Stimulated activated CD4-positive, alpha-beta T cell treated with anti-CD3 and anti-CD28 coated beads, Interleukin-4, amount 100 ng/mL, for 4 hours (primary cell): ENCODE results near the gene HK1.
"Not testable (repeated sequence)": the region's sequence is repeated elsewhere in the genome, so short reads cannot be mapped to it uniquely, and the experiment has no call there.

Experiments
- DNase-seq, 2 experiments: peaks; one replicate each; pipeline ENCODE4 v3.0.0-alpha.2; 2020

The HK1 gene

DNA sequence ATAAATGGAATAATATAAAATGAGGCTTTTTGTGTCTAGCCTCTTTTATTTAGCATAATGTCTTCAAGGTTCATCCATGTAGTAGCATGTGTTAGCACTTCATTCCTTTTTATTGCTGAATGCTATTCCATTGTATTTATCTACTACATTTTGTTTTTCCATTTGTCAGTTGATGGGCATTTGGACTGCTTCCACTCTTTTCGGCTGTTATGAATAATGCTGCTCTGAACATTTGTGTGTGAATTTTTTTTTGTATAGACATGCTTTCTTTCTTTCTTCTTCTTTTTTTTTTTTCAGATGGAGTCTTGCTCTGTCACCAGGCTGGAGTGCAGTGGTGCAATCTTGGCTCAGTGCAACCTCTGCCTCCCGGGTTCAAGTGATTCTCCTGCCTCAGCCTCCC, 50.6 kb downstream of the HK1 start:
- DNase-seq: not testable (repeated sequence)

DNA sequence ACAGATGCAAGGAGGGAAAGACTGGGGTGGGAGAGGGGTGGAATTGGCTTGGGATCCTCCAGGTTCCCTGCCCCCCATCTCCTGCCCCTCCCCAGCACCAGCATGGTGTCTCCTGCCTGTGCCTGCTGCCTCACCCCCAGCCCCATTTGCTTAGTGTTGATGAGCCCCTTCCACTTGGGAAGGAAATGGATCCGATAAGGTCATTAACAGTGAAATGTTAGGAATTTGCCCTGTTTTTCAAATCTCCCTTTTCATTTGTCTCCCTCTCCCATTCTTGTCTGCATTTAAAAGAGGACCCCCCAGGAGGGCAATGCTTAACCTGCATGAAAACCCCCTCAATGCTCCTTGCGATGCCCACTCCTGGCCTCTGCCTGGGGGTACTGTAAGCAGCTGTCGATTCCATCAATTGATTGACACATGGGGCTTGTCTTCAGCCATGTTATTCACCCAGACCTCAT, 51.5 kb downstream of the HK1 start:
- no peak for DNase-seq

DNA sequence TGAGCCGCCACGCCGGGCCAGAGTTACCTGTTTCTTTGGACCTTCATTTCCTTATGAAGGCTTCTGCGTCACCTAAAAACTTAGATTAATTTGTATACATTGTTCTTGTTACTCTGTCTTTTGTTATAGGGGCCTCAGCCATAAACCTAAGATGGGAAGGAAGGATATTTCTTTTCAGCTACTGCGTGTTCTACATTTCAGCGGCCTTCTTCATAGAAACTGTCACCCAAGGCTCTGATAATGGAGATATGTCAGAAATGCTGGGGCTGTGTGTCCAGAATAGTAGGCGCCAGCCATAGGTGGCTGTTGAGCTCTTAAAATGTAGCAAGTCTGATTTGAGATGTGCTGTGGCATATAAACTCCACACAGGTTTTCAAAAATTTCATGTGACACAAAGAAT, 52.9 kb downstream of the HK1 start:
- DNase-seq: no peak

DNA sequence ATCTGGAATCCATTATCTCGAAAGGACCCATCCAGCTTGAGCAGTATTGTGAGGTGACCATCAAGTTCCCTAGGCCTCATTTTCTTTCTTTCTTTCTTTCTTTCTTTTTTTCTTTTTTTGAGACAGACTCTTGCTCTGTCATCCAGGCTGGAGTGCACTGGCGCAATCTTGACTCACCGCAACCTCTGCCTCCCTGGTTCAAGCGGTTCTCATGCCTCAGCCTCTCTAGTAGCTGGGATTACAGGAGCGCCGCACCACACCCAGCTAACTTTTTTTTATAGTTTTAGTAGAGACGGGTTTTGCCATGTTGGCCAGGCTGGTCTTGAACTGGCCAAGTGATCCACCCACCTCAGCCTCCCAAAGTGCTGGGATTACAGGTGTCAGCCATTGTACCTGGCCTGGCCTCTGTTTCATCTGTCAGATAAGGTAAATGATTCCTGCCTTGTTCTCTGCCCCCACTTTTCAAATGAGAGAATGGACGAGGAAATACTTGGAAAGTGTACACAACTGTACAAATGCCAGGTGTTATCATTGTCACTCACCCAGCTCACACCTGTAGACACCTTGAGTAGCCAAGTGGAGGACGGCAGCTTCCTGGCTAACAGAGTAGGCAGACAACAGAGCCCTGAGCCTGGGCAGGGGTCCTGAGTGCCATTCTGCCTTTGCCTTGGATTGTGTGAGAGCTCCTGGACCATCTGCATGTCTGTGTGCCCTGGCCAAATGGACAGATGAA, 54.1 kb downstream of the HK1 start:
- DNase-seq: no peak

DNA sequence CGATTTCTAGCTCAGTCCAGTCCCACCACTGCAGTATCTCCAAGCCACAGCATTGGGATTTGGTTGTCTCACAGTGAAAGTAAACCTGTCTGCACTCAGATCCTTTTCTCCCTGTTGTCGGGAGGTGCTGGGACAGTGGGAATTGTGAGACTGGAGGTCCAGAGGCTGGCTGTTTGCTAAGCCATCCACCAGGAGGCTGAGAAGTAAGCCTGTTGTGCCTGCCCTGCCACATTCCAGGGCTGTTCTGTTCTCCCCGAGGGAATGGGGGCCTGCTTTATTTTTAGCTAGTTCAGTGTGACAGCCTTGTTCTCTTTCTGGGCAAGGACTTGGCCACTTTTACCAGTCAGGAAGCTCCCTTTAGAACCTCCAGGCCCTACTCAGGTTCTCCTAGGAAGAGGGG, 54.9 kb downstream of the HK1 start:
- DNase-seq: no peak

DNA sequence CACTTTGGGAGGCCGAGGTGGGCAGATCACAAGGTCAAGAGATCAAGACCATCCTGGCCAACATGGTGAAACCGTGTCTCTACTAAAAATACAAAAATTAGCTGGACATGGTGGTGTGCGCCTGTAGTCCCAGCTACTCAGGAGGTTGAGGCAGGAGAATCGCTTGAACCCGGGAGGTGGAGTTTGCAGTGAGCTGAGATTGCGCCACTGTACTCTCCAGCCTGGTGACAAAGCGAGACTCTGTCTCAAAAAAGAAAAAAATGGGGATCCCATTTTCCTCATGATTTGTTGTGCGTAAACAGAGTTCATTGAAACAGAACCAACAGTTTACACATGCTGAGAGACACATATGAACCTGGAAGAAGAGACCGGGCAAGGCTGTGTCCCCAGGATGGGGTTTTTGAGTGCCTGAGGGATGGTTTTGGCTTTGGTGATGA, 55.6 kb downstream of the HK1 start:
- not testable (repeated sequence) for DNase-seq

DNA sequence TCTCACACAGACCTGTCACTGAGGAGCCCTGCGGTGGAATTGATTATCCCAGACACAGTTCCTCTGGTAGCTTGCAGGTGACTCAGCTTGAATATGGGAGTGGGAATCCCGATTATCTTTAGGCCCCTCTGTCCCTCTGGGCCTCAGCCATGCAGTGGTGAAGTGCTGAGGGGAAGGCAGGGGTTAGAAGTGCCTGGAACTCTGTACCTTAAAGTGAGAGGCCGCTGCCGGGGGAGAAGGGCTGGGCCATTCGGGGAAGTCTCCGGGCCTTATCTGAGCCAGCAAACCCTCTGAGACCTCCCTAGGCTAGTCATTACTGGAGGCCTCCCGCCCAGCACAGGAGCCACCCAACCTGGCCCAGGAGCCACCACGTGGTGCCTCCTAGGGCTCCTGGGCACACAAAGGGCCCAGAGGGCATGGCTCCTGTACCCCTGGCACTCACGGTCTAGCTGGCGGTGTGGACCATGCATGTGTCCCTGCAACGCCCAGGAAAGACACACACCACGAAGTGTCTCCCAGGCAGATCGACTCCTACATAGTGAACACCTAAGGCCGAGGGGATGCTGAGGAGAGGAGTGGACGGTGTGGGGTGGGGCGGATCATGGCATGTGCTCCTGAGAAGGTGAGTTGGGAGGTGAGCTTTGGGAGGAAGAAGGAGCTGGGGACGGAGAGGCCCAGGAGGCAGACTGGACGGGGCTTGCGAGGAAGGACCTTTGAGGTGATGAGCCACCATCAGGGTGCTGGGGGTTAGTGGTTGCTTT, 56.2 kb downstream of the HK1 start:
- DNase-seq: no peak

DNA sequence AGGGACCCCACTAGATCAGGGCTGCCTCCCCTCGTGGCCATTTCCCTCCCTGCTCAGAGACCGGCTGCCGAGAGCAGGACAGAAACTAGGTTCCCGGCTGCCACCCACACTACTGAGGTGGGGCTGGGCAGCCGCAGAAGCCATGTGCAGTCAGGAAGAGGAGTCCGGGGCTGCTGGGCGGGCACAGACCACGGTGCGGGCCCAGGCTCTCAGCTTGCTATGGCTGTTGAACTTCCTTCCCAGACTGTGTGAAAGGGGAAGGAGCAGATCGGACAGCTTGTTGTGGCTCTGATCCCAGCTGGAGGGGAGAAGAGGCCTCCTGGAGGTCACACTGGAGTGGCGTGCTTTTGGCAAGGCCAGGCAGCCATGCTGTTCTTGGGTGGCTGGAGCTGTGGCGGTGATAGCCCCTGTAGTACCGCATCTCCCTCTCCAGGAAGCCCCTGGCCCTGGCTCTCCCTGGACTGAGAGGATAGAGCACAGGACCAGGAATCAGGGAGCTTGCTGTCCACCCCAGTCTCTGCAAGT, 56.8 kb downstream of the HK1 start:
- no peak for DNase-seq

DNA sequence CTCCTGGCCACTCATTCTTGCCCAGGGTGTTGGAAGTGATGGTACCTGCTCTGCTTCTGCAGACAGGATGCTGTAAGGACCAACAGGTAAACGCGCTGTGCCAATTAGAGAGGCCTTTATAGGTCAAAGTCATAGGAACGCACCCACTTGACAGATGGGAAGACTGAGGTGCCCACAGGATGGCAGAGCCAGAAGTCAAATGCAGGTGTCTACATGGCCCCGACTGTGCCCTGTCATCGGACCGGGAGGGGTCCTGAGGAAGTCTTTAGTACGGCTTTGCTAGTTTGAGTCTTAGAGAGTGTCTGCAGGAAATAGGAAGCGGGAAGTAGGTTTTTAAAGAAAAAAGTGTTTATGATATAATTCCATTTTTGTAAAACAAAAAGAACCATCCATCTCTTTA, 57.3 kb downstream of the HK1 start:
- DNase-seq: no peak

DNA sequence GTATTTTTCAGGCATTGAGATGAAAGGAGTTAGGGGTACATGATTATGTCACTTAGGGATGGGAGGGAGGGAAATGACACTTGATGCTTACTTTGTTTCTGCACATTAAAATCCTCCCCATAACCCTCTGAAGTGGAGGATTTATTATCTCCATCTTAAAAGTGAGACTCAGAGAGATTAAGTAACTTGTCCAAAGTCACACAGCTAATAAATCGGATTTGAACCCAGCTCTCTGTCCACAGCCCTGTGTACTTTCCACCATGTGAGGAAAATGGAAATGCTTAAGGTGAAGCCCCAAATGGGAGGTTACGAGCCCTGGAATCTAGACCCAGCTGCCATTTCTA, 58.6 kb downstream of the HK1 start:
- DNase-seq: no peak

DNA sequence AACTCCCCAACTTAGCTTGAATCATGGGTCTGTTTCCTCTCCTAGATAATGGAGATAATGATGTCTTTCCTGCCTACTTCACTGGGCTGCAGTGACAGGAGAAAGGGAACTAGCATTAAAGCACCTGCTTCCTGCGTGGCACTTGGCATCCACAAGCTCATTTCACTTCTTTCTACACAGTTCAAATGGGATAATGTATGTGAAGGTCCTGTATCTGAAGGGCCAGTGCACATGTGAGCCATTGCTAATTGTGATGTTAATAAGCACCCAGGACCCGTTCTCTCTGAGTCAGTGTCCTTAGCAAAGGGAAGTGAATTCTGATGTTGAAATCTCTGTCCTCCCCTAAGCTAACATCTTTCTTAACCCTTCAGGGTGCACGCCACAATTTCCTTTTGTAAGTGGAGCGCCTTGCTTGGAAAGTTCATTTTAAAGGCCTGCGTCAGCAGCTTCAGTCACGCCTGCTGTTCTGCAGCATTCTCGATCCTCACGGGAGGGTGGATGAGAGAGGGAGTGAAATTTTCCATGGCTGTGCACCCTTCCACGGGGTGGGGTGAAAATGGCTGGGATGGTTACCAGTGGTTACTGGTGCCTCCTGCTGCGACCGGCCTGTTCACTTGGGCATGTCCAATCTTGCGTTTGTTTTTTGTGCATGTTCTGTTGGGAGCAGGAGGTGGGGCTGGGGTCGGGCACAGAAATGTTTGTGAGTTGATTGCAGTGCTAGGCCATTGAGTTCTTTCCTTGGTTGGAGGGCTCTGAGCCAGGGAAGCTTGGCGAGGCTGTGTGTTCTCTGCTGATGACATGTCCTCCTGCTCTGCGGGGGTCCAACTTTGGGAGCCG, 59.2 kb downstream of the HK1 start:
- no peak for DNase-seq

DNA sequence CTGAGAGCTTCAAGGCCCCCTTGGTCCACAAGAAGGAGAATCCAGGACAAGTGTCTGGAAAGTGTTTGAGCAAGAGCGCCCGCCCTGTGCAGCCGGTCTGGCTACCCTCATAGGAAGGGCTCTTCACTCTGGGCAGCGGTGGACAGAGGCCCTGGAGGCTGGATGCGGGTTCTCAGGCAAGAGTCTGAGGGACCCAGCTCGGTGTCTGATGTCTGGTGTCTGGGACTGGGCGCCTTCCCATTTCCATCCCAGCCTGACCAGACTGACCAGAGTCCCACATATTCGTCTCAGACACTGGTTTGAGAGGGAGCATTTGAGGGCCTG, 59.8 kb downstream of the HK1 start:
- no peak for DNase-seq

DNA sequence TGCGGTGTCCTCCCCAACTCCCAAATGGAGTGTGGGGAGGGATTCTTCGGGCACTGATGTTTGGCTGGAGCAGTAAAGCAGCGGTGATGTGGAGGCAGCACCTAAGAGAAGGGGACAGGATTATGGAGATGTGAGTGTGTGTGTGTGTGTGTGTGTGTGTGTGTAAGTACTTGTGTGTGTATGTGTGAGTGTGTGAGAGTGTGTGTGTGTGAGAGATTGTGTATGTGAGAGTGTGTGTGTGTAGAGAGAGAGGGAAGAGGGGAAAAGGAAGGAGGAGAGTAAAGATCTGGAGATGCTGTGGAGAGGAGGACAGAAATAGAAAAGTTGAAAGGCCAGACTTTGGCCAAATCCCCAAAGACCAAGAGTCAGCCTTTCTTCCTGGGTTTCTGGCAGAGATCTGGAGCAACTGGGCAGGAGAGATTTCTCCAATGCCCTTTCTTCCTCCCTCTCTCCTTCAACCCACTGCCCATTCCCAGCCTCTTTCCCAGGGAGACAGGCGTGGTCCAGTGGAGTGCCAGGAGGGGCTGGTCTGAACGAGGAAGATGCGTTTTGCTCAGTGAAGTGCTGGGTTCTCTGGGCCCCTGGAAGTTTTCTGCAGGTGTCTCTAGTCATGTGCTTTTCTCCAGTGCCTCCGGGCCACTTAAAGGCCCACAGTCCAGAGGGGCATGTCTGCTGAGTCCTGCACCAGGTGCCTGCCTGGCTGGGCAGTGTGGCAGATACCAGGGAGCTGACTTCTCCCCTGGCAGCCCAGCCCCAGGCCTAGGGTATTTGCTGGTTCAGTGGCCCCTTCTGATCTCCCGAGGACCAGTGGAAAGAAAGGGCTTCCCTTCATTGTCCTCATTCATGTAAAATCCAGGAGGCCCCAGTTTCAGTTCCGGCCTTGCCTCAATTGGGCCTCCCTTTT, 60.5 kb downstream of the HK1 start:
- no peak for DNase-seq

DNA sequence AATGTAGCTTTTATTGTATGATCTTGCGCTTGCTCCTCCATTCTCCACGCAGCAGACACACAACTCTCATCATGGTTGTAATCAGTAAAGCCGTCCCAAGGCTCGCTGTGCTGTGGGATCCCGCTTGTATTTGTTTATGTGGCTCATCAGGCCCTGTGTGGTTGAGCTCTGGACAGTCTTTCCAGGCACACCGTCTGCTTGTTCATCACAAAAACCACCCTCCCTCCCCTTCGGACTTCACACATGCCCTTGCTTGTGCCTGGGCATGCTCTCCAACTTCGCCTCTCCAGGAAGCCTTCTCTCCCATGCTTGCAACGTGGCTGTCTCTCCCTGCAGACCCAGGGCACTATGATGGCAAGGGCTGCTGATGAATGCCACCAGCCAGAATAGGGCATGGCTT, 62.4 kb downstream of the HK1 start:
- DNase-seq: no peak

DNA sequence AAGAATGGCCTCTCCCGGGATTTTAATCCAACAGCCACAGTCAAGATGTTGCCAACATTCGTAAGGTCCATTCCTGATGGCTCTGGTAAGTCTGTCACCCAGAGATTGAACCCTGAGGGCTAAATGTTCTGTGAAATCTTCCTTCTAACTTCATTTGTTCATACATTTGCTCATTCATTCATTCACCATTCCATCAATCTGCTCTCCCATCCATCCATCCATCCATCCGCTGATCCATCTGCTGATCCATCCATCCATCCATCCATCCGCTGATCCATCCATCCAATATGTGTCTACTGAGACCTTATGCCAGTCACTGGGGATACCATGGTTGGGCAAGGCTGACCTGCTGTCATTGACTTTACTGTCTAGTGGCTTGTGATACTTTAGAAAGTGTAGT, 65.6 kb downstream of the HK1 start:
- no peak for DNase-seq

DNA sequence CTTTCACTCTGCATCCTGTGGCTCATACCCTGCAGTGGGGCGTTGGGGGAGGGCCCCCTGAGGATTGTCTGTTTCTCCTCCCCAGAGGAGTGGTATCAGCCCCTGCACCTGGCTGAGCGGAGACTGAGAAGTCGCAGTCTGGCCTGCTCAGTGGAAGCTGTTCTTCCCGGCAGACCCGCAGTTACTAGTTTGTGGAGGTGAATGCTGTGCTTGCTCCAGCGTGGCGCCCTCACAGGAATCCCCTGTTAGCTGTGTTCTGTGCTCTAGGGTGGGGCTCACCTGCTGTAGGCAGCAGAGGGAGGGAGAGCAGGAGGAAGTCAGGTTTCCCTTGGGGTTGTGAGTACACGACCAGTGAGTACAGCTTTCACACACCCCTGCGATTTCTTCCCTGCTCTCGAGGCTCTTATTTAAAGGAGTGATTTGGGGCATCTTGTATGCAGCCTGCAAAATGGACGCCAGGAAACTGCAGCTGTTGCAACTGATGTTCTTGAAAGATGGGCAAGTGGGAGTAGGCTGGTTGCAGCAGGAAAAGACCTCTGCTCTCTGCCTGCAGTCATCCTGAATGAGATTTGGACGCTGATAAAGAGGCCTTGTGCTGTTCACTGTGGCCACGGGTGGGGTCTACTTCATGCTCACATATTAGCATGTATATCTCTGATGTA, 66.4 kb downstream of the HK1 start:
- no peak for DNase-seq

DNA sequence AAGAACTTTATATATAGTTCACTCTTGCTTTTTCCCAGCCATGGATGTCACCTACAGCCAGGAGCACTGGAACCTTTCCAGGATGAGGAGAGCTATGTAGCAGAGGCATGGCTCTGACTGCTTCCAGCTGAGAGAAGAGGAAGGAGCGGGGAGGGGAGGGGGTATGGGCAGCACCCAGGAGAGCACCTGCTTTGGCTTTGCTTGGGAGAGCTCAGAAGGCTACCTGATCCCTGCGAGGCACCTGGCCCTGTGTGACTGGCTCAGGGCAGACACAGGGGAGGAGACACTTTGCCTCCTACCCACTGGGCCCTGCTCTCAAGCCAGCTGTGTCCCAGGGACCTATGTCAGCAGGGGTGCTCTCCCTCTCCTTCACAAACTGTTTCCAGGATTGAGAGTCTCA, 67.1 kb downstream of the HK1 start:
- no peak for DNase-seq

DNA sequence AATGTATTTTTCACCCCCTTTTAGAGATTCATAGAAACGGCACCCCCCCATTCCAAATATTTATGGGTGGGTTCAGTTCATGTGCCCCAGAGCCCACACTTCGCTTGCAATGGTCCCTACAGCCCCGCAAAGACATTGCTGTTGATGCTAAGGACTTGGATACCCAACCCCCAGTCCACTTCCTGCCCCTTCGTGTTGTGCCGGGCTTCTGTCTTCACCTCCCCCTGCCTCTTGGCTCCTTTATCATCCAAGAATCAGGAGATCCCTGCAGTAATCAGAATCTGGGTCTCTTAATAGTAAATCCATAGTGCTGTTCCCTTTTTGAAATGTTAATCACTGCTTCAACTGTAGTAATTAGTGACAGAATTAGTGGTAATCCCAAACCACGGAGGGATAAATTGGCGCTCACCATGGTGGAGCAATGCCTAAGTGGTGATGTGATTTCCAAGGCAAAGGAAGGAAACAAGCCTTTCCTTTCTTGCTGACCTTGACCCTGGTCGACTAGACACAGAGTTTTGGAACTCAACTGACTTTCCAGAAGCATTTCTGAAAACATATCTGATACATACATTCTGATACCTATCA, 67.7 kb downstream of the HK1 start:
- no peak for DNase-seq

DNA sequence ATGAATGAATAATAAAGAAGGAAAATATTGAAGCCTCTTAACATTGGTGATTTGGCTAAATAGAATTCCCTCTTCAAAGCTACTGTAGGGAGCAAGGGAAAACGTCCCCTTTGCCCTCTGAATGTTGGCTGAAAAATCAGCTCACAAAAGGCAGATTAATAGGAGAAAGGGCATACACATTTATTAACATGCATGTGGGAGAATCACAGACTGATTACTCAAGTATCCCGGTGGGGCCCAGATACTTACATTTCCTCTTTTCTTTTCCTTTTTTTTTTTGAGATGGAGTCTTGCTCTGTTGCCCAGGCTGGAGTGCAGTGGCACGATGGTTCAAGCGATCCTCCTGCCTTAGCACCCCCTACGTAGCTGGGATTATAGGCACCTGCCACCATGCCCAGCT, 68.5 kb downstream of the HK1 start:
- DNase-seq: no peak

DNA sequence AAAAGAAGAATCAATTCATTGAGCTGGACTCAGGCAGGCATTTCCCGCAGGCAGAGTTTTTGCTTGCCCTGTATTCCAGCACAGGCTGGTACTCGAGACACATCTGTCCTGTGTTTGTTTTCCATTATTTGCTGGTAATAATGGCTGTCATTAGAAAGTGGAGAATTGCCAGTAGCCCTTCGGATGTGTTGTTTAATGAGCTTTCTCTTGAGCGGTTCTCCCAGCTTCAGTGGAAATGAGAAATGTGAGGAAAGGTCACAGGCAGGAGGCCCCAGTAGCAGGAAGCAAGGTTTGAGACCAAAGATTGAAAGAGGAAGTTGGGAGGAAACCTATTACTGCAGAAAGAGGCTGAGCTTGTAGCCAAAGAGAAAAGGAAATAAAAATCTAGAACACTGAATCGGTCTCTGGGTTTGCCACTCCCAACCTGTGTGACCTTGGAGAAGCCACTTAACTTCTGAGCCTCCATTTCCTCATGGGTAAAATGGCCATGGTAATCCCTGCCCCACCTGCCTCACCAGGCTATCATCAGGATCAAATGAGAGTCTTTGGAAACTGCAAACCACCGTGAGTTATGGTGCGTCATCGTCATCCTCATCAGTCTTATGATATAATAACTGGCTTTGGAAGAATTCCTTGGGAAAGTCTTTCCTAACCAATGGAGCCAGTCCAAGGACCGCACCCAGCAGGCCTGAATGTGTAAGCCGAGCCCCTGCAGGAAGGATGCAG, 70.7 kb downstream of the HK1 start:
- DNase-seq: no peak

DNA sequence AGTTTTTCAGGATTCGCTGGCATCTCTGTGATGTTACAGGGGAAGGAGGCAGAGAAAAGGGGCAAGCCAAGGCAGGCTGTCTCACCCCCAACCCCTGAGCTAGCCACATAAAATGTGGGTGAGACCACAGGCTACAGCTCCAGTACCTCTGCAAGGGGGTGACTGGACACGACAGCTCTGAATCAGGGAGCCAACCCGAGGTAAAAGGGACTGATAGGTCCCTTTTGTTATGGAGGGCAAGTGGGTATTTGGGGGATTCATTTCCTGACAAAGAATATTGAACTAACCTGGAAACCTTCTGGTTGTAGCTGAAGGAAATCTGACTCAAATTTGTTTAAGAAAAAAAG, 71.2 kb downstream of the HK1 start:
- DNase-seq: no peak
